GM19193 (cell line): ENCODE data around the gene NELFCD.

ENCODE experiments used
- POLR2A ChIP-seq: IDR thresholded peaks from 4 replicates; pipeline ENCODE4 v1.6.1; 2011; ENCODE audit not compliant: insufficient read depth, insufficient read length; ENCODE audit errors: extremely low read depth

The NELFCD gene

DNA sequence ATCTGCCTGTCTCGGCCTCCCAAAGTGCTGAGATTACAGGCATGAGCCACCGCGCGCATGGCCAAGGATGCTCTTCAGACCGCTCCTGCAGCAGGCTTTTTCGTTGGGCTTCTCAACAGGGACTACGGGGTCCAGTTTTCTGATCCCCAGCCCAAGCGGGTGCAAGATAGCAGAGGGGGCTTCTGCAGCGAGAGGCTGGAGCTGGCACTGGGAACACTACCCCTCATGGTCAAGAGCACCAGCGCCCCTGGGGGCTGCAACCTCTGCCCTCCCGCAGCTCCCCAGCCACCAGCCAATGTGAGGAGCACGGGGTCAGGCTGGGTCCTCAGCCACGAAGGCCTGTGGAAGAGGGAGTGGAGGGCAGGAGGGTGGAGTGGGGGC lies 20.0 kb downstream of the NELFCD start:
- TF ChIP-seq POLR2A = no peak

DNA sequence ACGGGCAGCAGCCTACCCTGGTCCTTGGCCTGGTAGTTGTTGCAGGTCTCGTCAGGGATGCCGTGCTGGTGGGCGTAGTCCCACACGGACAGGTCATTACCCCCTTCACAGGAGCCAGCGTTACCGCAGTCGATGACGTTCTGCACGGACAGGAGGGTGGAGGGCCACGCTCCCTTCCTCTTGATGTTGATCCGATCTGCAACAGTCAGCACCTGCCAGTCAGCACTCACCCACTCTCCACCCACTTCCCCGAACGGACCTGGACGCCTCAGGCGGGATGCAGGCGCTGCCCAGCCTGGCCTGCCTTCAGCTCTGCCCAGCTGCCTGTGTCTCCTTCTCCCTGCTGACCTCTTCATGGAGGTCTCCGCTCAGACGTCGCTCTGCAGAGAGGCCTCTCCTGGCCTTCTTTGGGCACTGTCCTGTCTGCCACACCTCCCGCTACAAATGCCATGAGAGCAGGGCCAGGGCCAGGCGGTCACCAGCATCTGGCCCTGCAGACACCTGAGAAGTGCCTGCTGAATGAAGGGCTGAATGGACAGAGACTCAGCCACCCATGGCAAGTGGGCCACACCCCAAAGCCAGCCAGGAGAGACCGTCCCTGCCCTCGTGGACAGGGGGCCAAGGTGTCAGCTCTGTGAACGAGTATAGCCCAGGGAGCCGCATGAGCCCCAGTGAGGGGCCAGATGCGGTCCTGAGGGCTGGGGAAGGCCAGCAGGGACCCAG lies 20.6 kb downstream of the NELFCD start:
- TF ChIP-seq POLR2A = peak; percentile 36

DNA sequence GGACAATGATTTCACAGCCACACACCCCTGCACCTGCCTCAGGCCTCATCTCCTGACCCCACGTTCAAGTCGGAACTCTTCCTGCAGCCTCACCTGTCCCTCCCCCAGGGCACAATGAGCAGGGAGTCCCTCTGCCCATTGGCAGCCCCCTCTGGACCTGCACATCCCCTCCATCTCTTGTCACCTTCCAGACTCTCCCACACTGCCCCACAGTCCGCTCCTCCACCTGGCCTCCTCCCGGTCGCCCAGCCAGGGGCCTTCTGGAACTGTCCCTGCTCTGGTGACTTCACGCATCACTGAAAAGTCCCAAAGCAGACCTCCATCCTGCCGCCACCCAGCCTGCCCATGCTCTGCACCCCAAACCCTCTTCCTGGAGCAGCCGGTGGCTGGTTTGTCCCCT lies 21.3 kb downstream of the NELFCD start:
- peak; percentile 45 for TF ChIP-seq POLR2A

DNA sequence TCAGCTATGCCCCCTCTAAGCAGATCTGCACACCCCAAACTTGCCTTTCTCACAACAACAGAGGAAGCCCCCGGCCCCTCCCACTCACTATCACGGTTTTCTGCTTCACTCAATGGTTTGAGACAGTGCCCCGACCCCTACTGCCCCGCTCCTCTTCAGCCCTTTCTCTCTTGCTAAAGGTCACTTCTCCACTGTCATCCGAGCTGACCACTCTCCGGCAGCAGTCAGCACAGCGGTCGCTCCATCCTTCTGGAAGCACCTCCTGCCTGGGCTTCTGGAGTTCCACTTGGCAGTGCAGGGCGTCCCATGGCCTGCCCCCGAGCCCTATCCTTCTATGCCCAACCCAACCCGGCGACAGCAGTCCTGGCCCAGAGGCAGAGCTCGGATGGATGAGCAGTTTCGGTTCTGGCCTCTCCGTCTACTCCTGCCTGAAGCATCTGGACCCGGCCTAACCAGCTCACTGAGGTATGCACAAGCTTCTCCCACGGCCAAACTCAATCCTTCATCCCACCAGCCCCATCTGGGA lies 21.9 kb downstream of the NELFCD start:
- TF ChIP-seq POLR2A = no peak

DNA sequence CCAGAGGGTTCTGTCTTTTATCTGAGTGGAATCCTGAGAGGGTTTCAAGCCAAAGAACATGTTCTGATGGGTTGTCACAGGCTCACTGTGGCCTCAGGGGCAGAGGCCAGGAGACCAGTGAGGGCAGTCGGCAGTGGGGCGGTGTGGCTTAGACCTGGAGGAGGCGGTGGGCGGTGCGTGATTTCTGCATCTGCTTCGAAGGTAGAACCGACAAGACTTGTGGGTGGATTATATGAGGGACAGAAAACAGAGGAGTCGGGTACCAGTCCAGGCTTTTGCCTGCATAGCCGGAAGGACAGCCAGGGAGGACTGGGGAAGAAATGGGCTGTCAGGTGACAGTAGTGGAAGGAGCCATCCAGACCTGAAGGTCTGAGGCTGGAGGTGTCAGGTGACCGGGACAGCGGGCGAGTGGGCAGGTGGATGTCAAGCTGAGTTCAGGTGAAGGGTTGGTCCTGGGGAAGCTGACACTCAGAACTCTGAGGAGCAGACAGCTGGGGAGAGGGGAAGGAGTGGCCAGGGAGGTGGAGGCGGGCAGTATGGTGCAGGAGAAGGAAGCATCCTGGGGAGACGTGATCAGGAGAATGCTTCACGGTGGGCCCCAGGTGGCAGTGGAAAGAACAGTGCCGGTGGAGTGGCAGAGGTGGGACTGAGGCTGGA lies 22.9 kb downstream of the NELFCD start:
- peak; percentile 3 for TF ChIP-seq POLR2A

DNA sequence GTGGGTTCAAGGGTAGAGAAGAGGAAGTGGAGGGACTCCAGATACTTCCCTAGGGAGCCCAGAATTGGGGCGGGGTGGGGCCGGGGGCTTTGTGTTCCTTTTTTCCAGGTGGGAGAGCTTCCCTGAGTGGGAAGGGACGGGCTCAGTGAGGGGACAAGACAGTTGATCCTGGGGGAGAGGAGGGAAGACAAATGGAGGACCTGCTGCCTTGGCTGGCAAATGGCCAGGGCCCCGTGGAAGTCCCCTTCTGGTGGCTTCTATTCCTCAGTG lies 23.4 kb downstream of the NELFCD start:
- no peak for TF ChIP-seq POLR2A

DNA sequence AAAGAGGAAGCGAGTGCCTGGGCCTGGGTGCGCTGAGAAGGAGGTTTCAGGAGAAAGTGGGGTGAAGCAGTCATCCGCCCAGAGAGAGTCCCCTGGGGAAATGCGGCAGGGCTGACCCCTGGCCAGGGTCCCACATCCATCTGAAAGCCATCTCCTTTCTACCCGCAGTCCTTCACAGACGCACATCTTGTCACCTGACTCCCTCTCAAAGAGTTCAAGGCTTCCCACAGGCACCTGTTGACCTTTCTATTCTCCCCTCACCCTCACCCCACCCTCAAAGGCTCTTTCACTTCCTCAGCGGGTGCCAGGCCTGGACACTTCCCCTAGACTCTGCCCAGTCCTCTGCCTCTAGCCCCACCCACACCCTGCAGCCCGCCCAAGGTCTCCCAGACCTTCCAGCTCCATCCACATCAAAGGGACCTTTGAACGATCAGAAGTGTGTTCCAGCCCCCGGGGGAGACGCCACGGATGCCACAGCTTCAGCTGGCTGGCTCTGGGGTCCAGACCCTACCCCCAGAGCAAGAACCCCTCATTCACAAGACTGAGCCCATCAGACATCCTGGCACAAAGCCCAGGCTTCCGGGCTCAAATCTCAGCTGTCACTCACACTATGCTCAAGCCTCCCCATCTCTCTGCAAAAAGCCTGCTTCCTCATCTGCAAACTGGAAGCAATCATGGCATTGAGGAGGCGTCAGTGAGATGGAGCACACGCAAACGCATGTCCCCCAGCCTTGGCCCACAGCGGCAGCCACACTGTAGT lies 23.9 kb downstream of the NELFCD start:
- TF ChIP-seq POLR2A = peak; percentile 74

DNA sequence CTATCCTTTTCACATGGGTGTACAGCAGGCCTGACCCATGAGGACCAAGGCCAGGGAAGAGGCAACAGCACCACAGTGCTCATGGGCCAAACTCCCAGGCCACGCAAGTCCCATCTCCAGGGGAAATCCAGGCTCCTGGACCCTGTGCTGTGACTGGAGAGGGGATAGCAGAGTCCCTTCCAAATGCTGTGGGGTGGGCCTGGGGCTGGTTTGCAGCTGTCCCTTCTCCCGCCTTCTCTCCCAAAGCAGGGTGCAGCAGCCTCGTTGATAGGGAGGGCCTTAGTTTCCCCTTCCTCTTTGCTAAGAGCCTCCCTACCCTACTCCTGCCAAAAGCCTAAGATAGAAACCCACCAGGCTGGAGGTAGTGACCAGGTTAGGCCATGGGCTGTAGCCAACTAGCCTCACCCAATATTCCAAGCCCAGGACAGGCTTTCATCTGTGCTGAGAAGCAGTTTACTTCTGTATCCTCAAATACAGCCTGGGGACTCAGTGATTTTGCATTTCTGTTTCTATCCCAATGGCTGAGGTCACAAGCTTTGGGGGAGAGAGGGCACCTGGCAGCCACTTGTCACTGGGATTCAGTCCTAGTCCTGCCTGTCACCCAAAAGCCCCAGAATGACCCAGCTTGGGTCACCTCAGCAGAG lies 24.6 kb downstream of the NELFCD start:
- TF ChIP-seq POLR2A = no peak

DNA sequence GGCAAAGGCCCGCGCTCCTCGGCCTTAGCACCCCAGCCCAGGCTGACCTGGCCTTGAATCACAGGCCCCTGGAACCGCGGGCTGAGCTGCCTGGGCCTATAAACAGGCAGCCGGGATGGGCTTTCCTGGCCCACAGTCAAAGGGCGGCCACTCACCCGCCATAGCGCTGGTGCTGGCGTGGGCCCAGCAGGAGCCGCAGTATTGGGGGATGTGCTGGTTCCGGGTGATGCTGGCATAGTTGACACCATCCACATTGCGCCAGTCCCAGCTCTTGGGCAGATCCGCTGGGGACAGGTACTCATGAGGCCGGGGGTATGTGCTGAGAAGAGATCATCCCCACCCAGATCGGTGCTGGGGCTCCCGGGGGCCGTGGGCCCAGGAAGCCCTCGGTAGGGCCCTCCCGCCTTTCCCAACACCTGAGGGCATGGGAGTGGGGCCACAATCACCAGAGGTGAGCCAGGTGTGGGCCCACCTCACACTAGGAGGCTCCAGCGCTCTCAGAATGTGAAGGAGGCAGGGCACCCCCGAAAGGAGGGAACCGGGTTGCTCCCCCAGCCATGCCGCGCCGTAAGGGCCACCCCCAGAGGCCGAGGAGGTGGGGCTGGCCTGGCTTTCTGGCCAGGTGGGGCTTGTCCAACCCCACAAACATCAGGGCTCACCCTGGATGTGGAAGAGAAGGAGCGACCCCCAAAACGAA lies 25.3 kb downstream of the NELFCD start:
- no peak for TF ChIP-seq POLR2A

DNA sequence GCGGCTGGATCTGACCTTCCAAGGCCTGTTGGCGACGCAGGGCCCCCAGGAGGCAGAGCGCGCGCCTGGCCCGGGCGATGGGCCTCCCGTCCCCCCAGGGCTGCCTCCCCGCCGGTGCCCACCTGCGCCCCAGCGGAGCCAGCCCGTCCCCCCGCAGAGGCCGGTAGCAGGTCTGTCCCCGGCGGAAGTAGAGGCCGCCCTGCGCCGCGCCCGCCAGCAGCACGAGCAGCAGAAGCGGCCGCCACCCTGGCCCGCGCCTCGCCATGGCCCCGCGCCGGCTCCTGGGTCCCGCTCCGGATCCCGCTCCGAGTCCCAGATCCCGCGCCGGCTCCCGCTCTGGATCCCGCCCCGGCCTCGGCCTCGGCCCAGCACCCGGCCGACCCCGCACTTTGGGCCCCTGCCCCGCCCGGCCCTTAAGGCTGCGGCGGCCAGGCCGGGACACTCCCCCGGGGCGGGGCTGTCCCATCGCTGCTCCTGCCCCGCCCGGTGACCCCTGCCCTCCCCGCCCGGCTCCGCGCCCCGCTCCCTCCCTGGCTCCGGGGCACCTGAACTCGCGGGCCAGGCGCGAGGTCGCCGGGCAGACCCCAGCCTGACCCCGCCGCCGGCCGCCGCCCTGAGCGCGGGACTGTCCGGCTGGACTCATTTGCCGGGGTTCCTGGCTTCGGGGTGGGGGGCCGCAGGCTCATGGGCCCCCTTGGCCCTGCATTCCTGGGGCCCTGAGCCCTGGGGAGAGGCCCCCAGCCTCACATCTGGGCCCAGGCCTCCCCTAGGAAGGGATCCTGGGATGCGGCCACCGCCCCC lies 26.0 kb downstream of the NELFCD start, which contains the start of gene CTSZ:
CTSZ (minus strand) TSS at position 391 of the 801 bp plus-strand sequence; CDS start at position 265, 126 bp downstream.
- peak; percentile 87 for TF ChIP-seq POLR2A

DNA sequence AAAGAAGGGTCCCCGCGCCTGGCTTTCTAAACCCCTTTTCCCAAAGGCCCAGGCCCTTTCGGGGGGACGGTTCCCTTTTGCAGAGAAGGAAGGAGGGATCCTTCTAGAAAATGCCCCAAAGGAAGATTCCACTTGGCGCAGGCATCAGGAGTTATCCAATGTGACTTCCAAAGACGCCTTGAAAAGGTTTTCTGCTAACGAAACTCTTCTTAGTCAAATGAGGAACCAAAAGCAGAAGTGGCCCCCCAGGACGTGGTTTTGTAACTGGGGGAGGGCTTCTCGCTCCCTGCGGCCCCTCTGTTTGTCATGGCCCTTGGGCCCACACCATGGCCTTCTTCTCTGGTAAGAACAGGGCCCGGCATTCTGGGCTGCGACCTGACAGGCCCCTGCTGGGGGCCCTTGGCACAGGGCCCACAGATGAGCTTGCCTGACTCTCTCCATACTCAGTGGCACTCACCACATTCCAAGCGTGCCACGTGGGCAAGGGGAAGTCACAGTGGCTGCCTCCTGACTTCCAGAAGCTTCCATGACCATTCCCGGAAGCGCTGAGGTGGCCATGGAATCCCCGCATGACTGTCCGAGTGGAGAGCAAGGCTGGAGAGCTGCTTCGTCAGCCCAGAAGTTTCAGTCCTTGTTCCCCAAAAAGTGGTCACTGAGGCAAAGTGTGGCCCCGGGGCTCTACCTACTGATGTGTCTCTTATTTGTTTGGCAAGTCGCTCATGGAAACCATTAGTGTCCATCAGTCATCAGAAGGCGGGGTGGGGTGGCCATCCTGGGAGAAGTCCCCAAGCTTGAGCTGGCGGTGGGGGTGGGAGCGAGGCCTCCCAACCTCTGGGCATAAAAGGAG lies 26.8 kb downstream of the NELFCD start:
- peak; percentile 50 for TF ChIP-seq POLR2A

DNA sequence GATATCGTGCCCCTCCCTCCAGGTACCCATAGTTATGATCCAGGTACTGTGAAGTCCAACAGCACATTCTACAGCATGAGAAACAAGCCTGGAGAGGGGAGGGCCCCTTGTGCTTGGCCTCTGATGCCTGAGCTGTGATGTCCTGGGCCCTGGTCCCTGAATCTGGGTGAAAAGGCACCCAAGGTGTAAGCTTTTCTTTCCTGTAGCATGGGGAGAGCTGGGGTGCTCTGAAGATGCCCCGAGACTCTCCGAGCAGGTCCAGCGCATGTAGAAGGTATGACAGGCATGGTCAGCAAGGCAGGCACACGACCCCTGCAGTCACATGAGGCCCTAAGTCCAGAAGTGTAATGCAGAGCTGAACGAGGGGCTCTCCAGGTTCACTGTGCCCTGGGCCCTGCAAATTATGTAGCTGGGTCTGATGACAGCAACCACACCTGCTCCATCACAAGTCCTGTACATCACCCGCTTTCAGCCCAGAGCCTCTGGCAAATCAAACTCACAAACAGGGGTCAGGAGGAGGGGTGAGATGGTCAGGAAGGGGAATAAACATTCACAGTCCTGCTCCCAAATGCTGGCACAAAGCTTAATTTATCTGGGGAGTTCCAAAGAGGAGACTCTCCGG lies 27.8 kb downstream of the NELFCD start:
- TF ChIP-seq POLR2A = no peak
